ENCODE data around the gene LRRC8A. TPM values are rescaled to one million over a fixed set of nuclear protein-coding genes. Genes with fewer than 3 reads are reported as not detected.

Gene LRRC8A
- total RNA-seq, 1 experiment from 2014 or later = 65.2 TPM

GRCh38 chr9:128901379-128901778 lies 19.4 kb downstream of the LRRC8A start:
- no peak for DNase-seq (ENCODE audit: low read depth)

- no peak for DNase-seq (ENCODE audit: low read depth)
Measured at GRCh38 chr9:128901822-128902221, 19.9 kb downstream of the LRRC8A start.

- DNase-seq (ENCODE audit: low read depth) = peak; percentile 35
Measured at GRCh38 chr9:128902351-128903078, 20.6 kb downstream of the LRRC8A start.

GRCh38 chr9:128903079-128903461 lies 21.1 kb downstream of the LRRC8A start:
- no peak for DNase-seq (ENCODE audit: low read depth)

GRCh38 chr9:128903871-128904620 lies 22.1 kb downstream of the LRRC8A start:
- peak; percentile 81 for DNase-seq (ENCODE audit: low read depth)

- no peak for DNase-seq (ENCODE audit: low read depth)
Measured at GRCh38 chr9:128905964-128906363, 24.0 kb downstream of the LRRC8A start.

- no peak for DNase-seq (ENCODE audit: low read depth)
Measured at GRCh38 chr9:128906741-128907140, 24.8 kb downstream of the LRRC8A start.

- no peak for DNase-seq (ENCODE audit: low read depth)
Measured at GRCh38 chr9:128908372-128908771, 26.4 kb downstream of the LRRC8A start.

- DNase-seq (ENCODE audit: low read depth) = no peak
Measured at GRCh38 chr9:128909859-128910258, 27.9 kb downstream of the LRRC8A start.

- peak; percentile 30 for DNase-seq (ENCODE audit: low read depth)
Measured at GRCh38 chr9:128910906-128911305, 29.0 kb downstream of the LRRC8A start.

- DNase-seq (ENCODE audit: low read depth) = peak; percentile 90
Measured at GRCh38 chr9:128911529-128912035, 29.6 kb downstream of the LRRC8A start.

GRCh38 chr9:128912270-128912853 lies 30.4 kb downstream of the LRRC8A start:
- peak; percentile 96 for DNase-seq (ENCODE audit: low read depth)

- DNase-seq (ENCODE audit: low read depth) = no peak
Measured at GRCh38 chr9:128913048-128913900, 31.3 kb downstream of the LRRC8A start.

- no peak for DNase-seq (ENCODE audit: low read depth)
Measured at GRCh38 chr9:128913995-128914772, 32.3 kb downstream of the LRRC8A start.

GRCh38 chr9:128916204-128916603 lies 34.3 kb downstream of the LRRC8A start:
- DNase-seq (ENCODE audit: low read depth) = peak; percentile 63

GRCh38 chr9:128916745-128917144 lies 34.8 kb downstream of the LRRC8A start:
- no peak for DNase-seq (ENCODE audit: low read depth)

- peak; percentile 22 for DNase-seq (ENCODE audit: low read depth)
Measured at GRCh38 chr9:128917151-128917849, 35.4 kb downstream of the LRRC8A start.

- no peak for DNase-seq (ENCODE audit: low read depth)
Measured at GRCh38 chr9:128918921-128919320, 37.0 kb downstream of the LRRC8A start.

GRCh38 chr9:128919402-128920089 lies 37.6 kb downstream of the LRRC8A start:
- DNase-seq (ENCODE audit: low read depth) = no peak
